ENCODE results near the gene RASSF1. TPM values are rescaled to one million over a fixed set of nuclear protein-coding genes. Genes with fewer than 3 reads are reported as not detected.

RASSF1 gene
- total RNA-seq, 1 donor from 2014 or later, result 11.4 TPM

DNA sequence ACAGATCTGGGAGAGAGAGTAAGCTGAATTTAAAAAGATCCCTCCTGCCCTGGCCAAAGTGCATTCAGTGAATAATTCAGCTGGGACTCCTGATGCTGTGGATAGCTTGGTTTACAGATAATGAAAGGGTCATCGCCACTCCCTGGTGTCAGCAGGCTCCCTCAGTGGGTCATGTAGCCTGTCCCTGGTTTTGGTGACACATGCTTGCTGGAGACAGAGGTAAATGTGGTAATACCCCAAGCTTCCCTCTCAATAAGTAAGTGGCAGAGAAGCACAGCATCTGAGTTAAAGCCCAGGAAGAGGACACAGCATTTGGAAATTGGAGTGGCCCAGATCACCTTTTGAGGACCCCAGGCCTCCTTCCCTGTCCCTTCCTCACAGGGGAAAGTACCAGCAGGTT lies 16.8 kb upstream of the RASSF1 start:
- intact Hi-C loops (cut with micrococcal nuclease), result no loop called here
- TF ChIP-seq, protein P1, sequence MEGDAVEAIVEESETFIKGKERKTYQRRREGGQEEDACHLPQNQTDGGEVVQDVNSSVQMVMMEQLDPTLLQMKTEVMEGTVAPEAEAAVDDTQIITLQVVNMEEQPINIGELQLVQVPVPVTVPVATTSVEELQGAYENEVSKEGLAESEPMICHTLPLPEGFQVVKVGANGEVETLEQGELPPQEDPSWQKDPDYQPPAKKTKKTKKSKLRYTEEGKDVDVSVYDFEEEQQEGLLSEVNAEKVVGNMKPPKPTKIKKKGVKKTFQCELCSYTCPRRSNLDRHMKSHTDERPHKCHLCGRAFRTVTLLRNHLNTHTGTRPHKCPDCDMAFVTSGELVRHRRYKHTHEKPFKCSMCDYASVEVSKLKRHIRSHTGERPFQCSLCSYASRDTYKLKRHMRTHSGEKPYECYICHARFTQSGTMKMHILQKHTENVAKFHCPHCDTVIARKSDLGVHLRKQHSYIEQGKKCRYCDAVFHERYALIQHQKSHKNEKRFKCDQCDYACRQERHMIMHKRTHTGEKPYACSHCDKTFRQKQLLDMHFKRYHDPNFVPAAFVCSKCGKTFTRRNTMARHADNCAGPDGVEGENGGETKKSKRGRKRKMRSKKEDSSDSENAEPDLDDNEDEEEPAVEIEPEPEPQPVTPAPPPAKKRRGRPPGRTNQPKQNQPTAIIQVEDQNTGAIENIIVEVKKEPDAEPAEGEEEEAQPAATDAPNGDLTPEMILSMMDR (IDR thresholded peaks at IDR 0.05; ENCODE audit: borderline replicate concordance), result no peak
- peak overlapping the region; percentile 88 for H3K4me3 ChIP-seq
- peaks cover 70% of the 10 kb centered on the region for H3K4me1 ChIP-seq
- peaks cover 53% of the 10 kb centered on the region for H3K36me3 ChIP-seq
- peak overlapping the region; percentile 92 for H3K27ac ChIP-seq (replicated peaks)
- no peak for DNase-seq
- H3K9me3 ChIP-seq (replicated peaks), result no peaks in the 10 kb centered on the region
- no peaks in the 10 kb centered on the region for H3K27me3 ChIP-seq (ENCODE audit: low read depth)

DNA sequence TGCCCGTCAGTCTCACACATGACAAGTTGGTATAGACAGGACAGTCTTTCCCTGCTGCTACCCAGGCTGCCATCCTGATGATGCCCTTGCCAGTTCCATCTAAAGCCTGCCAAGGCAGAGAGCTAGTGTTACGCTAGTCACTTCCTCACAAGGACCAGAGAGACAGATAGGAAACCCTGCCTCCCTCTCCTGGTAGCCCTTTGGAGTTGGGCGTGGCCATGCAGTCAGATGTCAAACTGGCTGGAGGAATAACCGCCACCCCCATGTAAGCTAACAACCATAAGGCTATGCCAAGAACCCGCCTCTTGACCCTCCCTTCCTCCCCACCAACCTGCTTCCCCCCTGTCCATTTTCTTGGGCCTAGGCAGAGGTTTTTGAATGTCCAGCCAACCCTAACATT lies 15.9 kb upstream of the RASSF1 start:
- Histone ChIP-seq H3K36me3 (peaks cover 53% of the 10 kb centered on the region), H3K27me3 (ENCODE audit: low read depth) (no peaks in the 10 kb centered on the region), H3K9me3 (replicated peaks) (no peaks in the 10 kb centered on the region), H3K27ac (replicated peaks) (peak overlapping the region; percentile 92), H3K4me1 (peaks cover 76% of the 10 kb centered on the region), H3K4me3 (peak overlapping the region; percentile 88)
- intact Hi-C loops (cut with micrococcal nuclease), result no loop called here
- TF ChIP-seq, protein P1 (IDR thresholded peaks at IDR 0.05; ENCODE audit: borderline replicate concordance), result no peak
- peak; percentile 31 for DNase-seq

DNA sequence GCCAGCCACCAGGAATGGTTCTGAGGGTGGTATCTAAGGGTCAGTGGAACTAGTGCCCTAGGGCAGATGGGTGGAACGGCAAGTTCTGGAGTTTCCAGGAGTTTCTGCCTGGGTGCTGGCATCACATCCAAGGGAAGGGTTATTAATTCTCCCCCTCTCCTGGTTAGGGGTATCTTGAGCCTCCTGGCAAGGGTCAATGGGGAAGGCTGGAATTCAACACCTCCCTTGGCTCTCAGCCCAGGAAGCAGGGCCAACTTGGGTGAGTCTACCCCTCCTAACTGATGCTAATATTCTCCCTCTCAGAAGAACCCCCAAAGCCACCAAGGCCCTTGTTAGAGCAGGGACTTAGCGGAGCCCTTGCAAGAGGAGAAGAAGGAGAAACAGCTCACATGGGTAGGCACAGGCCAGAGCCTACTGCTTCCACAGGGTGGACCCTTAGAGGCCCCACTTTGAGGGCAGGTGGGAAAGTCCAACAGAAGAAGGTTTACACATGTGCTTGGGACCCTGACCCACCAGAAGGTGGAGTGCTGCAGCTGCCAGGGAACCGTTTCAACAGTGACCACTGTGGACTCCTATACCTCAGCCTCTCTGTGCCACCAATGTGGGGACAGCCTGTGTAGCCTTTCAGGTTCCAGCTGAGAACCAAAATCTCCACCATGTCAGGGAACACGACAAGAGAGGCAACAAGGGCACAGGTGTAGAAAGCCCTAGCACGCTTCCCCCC lies 15.4 kb upstream of the RASSF1 start:
- no peaks in the 10 kb centered on the region for H3K9me3 ChIP-seq (replicated peaks)
- DNase-seq, result no peak
- H3K27me3 ChIP-seq (ENCODE audit: low read depth), result no peaks in the 10 kb centered on the region
- intact Hi-C loops (cut with micrococcal nuclease), result no loop called here
- TF ChIP-seq, protein P1 (IDR thresholded peaks at IDR 0.05; ENCODE audit: borderline replicate concordance), result no peak
- peaks cover 53% of the 10 kb centered on the region for H3K36me3 ChIP-seq
- peak overlapping the region; percentile 92 for H3K27ac ChIP-seq (replicated peaks)
- peaks cover 82% of the 10 kb centered on the region for H3K4me1 ChIP-seq
- peak overlapping the region; percentile 88 for H3K4me3 ChIP-seq

DNA sequence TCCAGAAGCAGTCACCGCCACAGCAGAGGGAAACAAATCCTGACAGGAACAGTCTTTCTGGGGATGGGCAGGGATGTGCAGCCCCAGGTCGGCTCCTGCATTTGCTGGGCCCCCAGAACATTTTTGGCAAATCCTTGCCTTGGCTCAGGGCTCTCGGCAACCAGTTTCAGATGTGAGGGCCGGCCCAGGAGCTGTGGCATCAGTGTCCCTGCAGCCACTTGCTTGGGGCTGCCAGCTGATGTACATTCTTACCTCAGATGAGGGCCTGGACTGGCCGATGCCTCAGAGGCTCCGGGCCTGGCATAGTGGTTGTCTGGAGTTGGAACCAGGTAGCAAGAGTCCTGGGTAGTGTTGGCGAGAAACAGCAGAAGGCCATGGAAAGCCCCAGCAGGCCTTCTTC lies 14.2 kb upstream of the RASSF1 start:
- TF ChIP-seq, protein P1 (IDR thresholded peaks at IDR 0.05; ENCODE audit: borderline replicate concordance), result no peak
- Histone ChIP-seq H3K9me3 (replicated peaks) (no peaks in the 10 kb centered on the region), H3K4me3 (no peak overlapping the region), H3K27ac (replicated peaks) (no peak overlapping the region), H3K4me1 (peaks cover 86% of the 10 kb centered on the region), H3K36me3 (peaks cover 53% of the 10 kb centered on the region), H3K27me3 (ENCODE audit: low read depth) (no peaks in the 10 kb centered on the region)
- intact Hi-C loops (cut with micrococcal nuclease), result no loop called here
- no peak for DNase-seq

DNA sequence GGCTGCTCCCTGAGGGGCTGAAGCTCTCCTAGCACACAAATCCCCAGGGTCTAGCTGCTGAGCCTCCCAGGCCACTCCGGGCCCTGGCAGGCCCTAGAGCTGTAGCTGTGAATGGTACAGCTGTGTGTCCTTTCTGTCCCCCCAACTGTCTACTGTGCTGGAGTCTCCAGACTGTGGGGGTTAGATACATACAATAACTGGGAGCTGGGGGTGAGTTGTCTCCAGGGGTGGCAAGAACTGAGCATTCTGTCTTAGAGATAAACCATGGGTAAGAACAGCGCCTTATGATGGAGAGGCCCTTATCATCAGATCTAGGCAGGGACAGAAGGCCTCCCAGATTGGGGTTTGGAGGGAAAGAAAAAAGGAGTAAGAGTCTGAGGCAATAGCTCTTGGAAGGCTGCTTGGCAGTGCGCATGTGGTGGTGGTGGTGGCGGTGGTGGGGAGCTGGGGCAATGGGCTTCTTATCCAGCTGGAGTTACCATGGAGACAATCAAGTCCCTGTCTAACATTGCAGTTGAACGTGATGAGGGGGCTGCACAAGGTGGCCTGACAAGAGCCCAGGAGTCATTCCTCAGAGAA lies 13.6 kb upstream of the RASSF1 start:
- TF ChIP-seq, protein P1 (IDR thresholded peaks at IDR 0.05; ENCODE audit: borderline replicate concordance), result no peak
- intact Hi-C loops (cut with micrococcal nuclease), result no loop called here
- H3K4me1 ChIP-seq, result peaks cover 89% of the 10 kb centered on the region
- H3K27ac ChIP-seq (replicated peaks), result no peak overlapping the region
- H3K9me3 ChIP-seq (replicated peaks), result no peaks in the 10 kb centered on the region
- no peak for DNase-seq
- H3K4me3 ChIP-seq, result no peak overlapping the region
- no peaks in the 10 kb centered on the region for H3K27me3 ChIP-seq (ENCODE audit: low read depth)
- H3K36me3 ChIP-seq, result peaks cover 53% of the 10 kb centered on the region
